WTC11 (cell line): Measurements from ENCODE around the gene SEMA4D. TPM values are rescaled to one million over a fixed set of nuclear protein-coding genes. Genes with fewer than 3 reads are reported as not detected.

Experiments used
- ATAC-seq: fragments of 200-7000 bp; cut with Tn5 transposase; 2 replicates; pipeline ENCODE4 v1.10.0; 2021; ENCODE audit warnings: mild to moderate bottlenecking, moderate library complexity
- CTCF ChIA-PET: fragments of 300-600 bp; sonication (Branson Sonifier 250); formaldehyde crosslinking; loops from one replicate; lab custom pipeline; 2021; ENCODE audit warnings: antibody characterized with exemption; lab: Charles Lee
- POLR2A ChIA-PET: fragments of 350-600 bp; sonication (Branson Sonifier 250); formaldehyde crosslinking; loops from one replicate; lab custom pipeline; 2021; ENCODE audit warnings: antibody characterized with exemption; lab: Charles Lee
- DNase-seq: peaks from one replicate; pipeline ENCODE4 v3.0.0; 2021; ENCODE audit warnings: low spot score
- H3K27ac Mint-ChIP-seq: 2 replicates; pipeline ENCODE4 v1.8.0; 2021; ENCODE audit warnings: mixed read lengths
- H3K27me3 Mint-ChIP-seq: 2 replicates; pipeline ENCODE4 v1.8.0; 2021; ENCODE audit warnings: low read depth, mild to moderate bottlenecking, moderate library complexity, mixed read lengths
- H3K36me3 Mint-ChIP-seq: 2 replicates; pipeline ENCODE4 v1.8.0; 2021; ENCODE audit warnings: mixed read lengths
- H3K4me1 Mint-ChIP-seq: 2 replicates; pipeline ENCODE4 v1.8.0; 2022; ENCODE audit warnings: mixed read lengths
- H3K4me3 Mint-ChIP-seq: 2 replicates; pipeline ENCODE4 v1.8.0; 2021; ENCODE audit warnings: mild to moderate bottlenecking, moderate library complexity, mixed read lengths
- H3K9me3 Mint-ChIP-seq: 2 replicates; pipeline ENCODE4 v1.8.0; 2021; ENCODE audit warnings: mixed read lengths
- CTCF ChIP-seq: fragments of 200-600 bp; IDR thresholded peaks from 2 replicates; pipeline ENCODE4 v1.8.0; 2022; ENCODE audit warnings: antibody characterized with exemption
- E2F4 ChIP-seq: sonication (generic); formaldehyde crosslinking; IDR thresholded peaks from 2 replicates; pipeline ENCODE4 v1.8.1; 2022; ENCODE audit warnings: low read depth, mild to moderate bottlenecking, moderate library complexity, missing genetic modification reagents, borderline replicate concordance
- ESRRA ChIP-seq: sonication (generic); formaldehyde crosslinking; IDR thresholded peaks from 2 replicates; pipeline ENCODE4 v1.8.1; 2022; ENCODE audit warnings: mild to moderate bottlenecking, missing genetic modification reagents, borderline replicate concordance
- ETV6 ChIP-seq: sonication (generic); formaldehyde crosslinking; IDR thresholded peaks from 2 replicates; pipeline ENCODE4 v1.8.1; 2022; ENCODE audit warnings: mild to moderate bottlenecking, missing genetic modification reagents
- GRHL2 ChIP-seq: fragments of 250-450 bp; sonication (Bioruptor Pico); IDR thresholded peaks from 2 replicates; pipeline ENCODE4 v1.8.0; 2022; ENCODE audit warnings: mild to moderate bottlenecking, moderate library complexity; ENCODE audit not compliant: insufficient replicate concordance, severe bottlenecking
- SP1 ChIP-seq: sonication (generic); formaldehyde crosslinking; conservative IDR thresholded peaks from 2 replicates; pipeline ENCODE4 v1.8.1; 2022; ENCODE audit warnings: missing genetic modification reagents
- TCF7 ChIP-seq: sonication (generic); formaldehyde crosslinking; IDR thresholded peaks from 2 replicates; pipeline ENCODE4 v1.8.0; 2022; ENCODE audit warnings: mild to moderate bottlenecking, low read depth, missing genetic modification reagents, moderate library complexity
- TEAD4 ChIP-seq: sonication (generic); formaldehyde crosslinking; IDR thresholded peaks from 2 replicates; pipeline ENCODE4 v1.8.0; 2022; ENCODE audit warnings: mild to moderate bottlenecking, missing genetic modification reagents
- ZBTB21 ChIP-seq: sonication (generic); formaldehyde crosslinking; IDR thresholded peaks from 2 replicates; pipeline ENCODE4 v1.8.1; 2023; ENCODE audit warnings: mild to moderate bottlenecking, missing genetic modification reagents, borderline replicate concordance
- ZNF416 ChIP-seq: fragments of 250-450 bp; sonication (Bioruptor Pico); IDR thresholded peaks from 2 replicates; pipeline ENCODE4 v1.9.0; 2021; ENCODE audit warnings: mild to moderate bottlenecking, inconsistent platforms
- total RNA-seq: library from RNA; stranded (reverse); gene quantifications from 3 replicates; pipeline ENCODE4 v1.2.3, GENCODE V29; 2021

Gene SEMA4D
- total RNA-seq, 1 experiment from 2014 or later, result 67.8 TPM

GRCh38 chr9:89431930-89432725 is 65.8 kb downstream of the SEMA4D start (continued):
- TF ChIP-seq CTCF (no peak), TEAD4 (CRISPR knock-in tag) (no peak), ETV6 (CRISPR knock-in tag) (no peak), GRHL2 (CRISPR knock-in tag) (no peak), SP1 (no peak)

- Mint-ChIP-seq H3K36me3 (no peaks in the 10 kb centered on the region), H3K4me1 (peaks cover 75% of the 10 kb centered on the region), H3K9me3 (no peaks in the 10 kb centered on the region), H3K4me3 (no peak overlapping the region), H3K27ac (peak overlapping the region; percentile 80), H3K27me3 (no peaks in the 10 kb centered on the region)
- POLR2A ChIA-PET, result no interaction called here
- DNase-seq (no peak), ATAC-seq (no peak)
- CTCF ChIA-PET, result interaction anchor here (0.8 to 6.0 kb wide), 3 partner anchors 26 to 162 kb away, joined by 3 to 135 read pairs (median 4); no protein-coding TSS in a partner anchor
- TF ChIP-seq ESRRA (CRISPR knock-in tag) (no peak), ZNF416 (no peak), TCF7 (no peak), ZBTB21 (no peak), CTCF (no peak)
Observed at GRCh38 chr9:89430995-89431394, 66.9 kb downstream of the SEMA4D start.

- CTCF ChIA-PET, result interaction anchor here (0.6 to 6.0 kb wide), 57 partner anchors 11 to 1148 kb away, joined by 3 to 135 read pairs (median 5); partner anchors contain the start of gene SECISBP2
- peak; percentile 42 for TF ChIP-seq CTCF
- TF ChIP-seq E2F4 (CRISPR knock-in tag), result no peak
- DNase-seq (peak; percentile 75), ATAC-seq (peak; percentile 86)
- peaks cover 5% of the 10 kb centered on the region; the same call in 1 of the 2 replicates for H3K36me3 Mint-ChIP-seq
- H3K27ac Mint-ChIP-seq, result peak overlapping the region; percentile 92
- POLR2A ChIA-PET, result interaction anchor here (0.6 kb wide), 1 partner anchor 120 kb away, joined by 3 read pairs; no protein-coding TSS in a partner anchor
- no peaks in the 10 kb centered on the region for H3K27me3 Mint-ChIP-seq
- H3K4me1 Mint-ChIP-seq, result peaks cover 58% of the 10 kb centered on the region
- H3K9me3 Mint-ChIP-seq, result peaks cover 6% of the 10 kb centered on the region
- H3K4me3 Mint-ChIP-seq, result 0 out of 2 replicates have a peak overlapping the region, but pooled peaks have one; percentile 14
Observed at GRCh38 chr9:89428901-89429890, 68.7 kb downstream of the SEMA4D start.
